ENCODE data around the gene NAV3. TPM values are rescaled to one million over a fixed set of nuclear protein-coding genes. Genes with fewer than 3 reads are reported as not detected.

The NAV3 gene
- total RNA-seq, 4 donors from 2014 or later, result 4.6 to 10.7 (median 6.6) TPM

GRCh38 chr12:77947746-77948145 is 117.1 kb downstream of the NAV3 start:
- Histone ChIP-seq H3K9me3 (no peaks in the 10 kb centered on the region), H3K4me1 (peaks cover 0 to 8% (median 0%) of the 10 kb centered on the region in 3 donors), H3K27me3 (no peaks in the 10 kb centered on the region), H3K36me3 (no peaks in the 10 kb centered on the region), H3K27ac (no peak overlapping the region), H3K4me3 (no peak overlapping the region)
- no peak for ATAC-seq
- TF ChIP-seq POLR2A (IDR thresholded peaks at IDR 0.05) (no peak), EP300 (IDR thresholded peaks at IDR 0.05) (no peak), POLR2AphosphoS5 (IDR thresholded peaks at IDR 0.05) (no peak)
- TF ChIP-seq, protein P1, sequence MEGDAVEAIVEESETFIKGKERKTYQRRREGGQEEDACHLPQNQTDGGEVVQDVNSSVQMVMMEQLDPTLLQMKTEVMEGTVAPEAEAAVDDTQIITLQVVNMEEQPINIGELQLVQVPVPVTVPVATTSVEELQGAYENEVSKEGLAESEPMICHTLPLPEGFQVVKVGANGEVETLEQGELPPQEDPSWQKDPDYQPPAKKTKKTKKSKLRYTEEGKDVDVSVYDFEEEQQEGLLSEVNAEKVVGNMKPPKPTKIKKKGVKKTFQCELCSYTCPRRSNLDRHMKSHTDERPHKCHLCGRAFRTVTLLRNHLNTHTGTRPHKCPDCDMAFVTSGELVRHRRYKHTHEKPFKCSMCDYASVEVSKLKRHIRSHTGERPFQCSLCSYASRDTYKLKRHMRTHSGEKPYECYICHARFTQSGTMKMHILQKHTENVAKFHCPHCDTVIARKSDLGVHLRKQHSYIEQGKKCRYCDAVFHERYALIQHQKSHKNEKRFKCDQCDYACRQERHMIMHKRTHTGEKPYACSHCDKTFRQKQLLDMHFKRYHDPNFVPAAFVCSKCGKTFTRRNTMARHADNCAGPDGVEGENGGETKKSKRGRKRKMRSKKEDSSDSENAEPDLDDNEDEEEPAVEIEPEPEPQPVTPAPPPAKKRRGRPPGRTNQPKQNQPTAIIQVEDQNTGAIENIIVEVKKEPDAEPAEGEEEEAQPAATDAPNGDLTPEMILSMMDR (IDR thresholded peaks at IDR 0.05), result no peak
- 43 to 70% methylated on average over 1 of the region's 1 CpG for WGBS, 2 donors (ENCODE audit: low coverage in 1 of 2)

GRCh38 chr12:77949943-77950342 is 119.2 kb downstream of the NAV3 start:
- no peaks in the 10 kb centered on the region for H3K9me3 ChIP-seq
- ATAC-seq, result no peak
- H3K27ac ChIP-seq, result no peak overlapping the region
- TF ChIP-seq POLR2A (IDR thresholded peaks at IDR 0.05), result no peak
- no peak for TF ChIP-seq EP300 (IDR thresholded peaks at IDR 0.05)
- TF ChIP-seq POLR2AphosphoS5 (IDR thresholded peaks at IDR 0.05), result no peak
- TF ChIP-seq, protein P1 (IDR thresholded peaks at IDR 0.05), result no peak
- no peak overlapping the region for H3K4me3 ChIP-seq
- H3K4me1 ChIP-seq, result peaks cover 0 to 8% (median 0%) of the 10 kb centered on the region in 3 donors
- H3K27me3 ChIP-seq, result no peaks in the 10 kb centered on the region
- H3K36me3 ChIP-seq, result no peaks in the 10 kb centered on the region

GRCh38 chr12:77953528-77954205 is 123.0 kb downstream of the NAV3 start:
- no peak for ATAC-seq
- WGBS, 2 donors (ENCODE audit: low coverage in 1 of 2), result 87 to 88% methylated on average over 5 to 7 of the region's 7 CpGs
- Histone ChIP-seq H3K27ac (no peak overlapping the region), H3K4me3 (no peak overlapping the region), H3K4me1 (no peaks in the 10 kb centered on the region), H3K36me3 (no peaks in the 10 kb centered on the region), H3K27me3 (no peaks in the 10 kb centered on the region), H3K9me3 (no peaks in the 10 kb centered on the region)
- no peak for TF ChIP-seq EP300 (IDR thresholded peaks at IDR 0.05)
- no peak for TF ChIP-seq POLR2A (IDR thresholded peaks at IDR 0.05)
- no peak for TF ChIP-seq POLR2AphosphoS5 (IDR thresholded peaks at IDR 0.05)
- TF ChIP-seq, protein P1 (IDR thresholded peaks at IDR 0.05), result no peak

GRCh38 chr12:77954206-77954555 is 123.5 kb downstream of the NAV3 start:
- TF ChIP-seq POLR2AphosphoS5 (IDR thresholded peaks at IDR 0.05), result no peak
- TF ChIP-seq, protein P1 (IDR thresholded peaks at IDR 0.05), result no peak
- no peak for TF ChIP-seq POLR2A (IDR thresholded peaks at IDR 0.05)
- TF ChIP-seq EP300 (IDR thresholded peaks at IDR 0.05), result no peak
- 50 to 60% methylated on average over 1 of the region's 1 CpG for WGBS, 2 donors (ENCODE audit: low coverage in 1 of 2)
- ATAC-seq, result no peak
- Histone ChIP-seq H3K27me3 (no peaks in the 10 kb centered on the region), H3K27ac (no peak overlapping the region), H3K4me3 (no peak overlapping the region), H3K9me3 (no peaks in the 10 kb centered on the region), H3K4me1 (no peaks in the 10 kb centered on the region), H3K36me3 (no peaks in the 10 kb centered on the region)

- no peak for TF ChIP-seq POLR2AphosphoS5 (IDR thresholded peaks at IDR 0.05)
- TF ChIP-seq EP300 (IDR thresholded peaks at IDR 0.05), result no peak
- TF ChIP-seq, protein P1 (IDR thresholded peaks at IDR 0.05), result no peak
- no peak for ATAC-seq
- WGBS, 2 donors (ENCODE audit: low coverage in 1 of 2), result 0 to 67% methylated on average over 1 of the region's 1 CpG
These were observed 126.4 kb downstream of the NAV3 start for GRCh38 chr12:77957062-77957461.

More at GRCh38 chr12:77957062-77957461, 126.4 kb downstream of the NAV3 start:
- H3K4me1 ChIP-seq, result no peaks in the 10 kb centered on the region
- no peak overlapping the region for H3K4me3 ChIP-seq
- H3K27ac ChIP-seq, result no peak overlapping the region
- no peaks in the 10 kb centered on the region for H3K36me3 ChIP-seq
- no peaks in the 10 kb centered on the region for H3K9me3 ChIP-seq
- H3K27me3 ChIP-seq, result no peaks in the 10 kb centered on the region

All from gastroesophageal sphincter (tissue), 4 donors.